ENCODE measurements around the gene MTERF1.

- TF ChIP-seq, protein P1, sequence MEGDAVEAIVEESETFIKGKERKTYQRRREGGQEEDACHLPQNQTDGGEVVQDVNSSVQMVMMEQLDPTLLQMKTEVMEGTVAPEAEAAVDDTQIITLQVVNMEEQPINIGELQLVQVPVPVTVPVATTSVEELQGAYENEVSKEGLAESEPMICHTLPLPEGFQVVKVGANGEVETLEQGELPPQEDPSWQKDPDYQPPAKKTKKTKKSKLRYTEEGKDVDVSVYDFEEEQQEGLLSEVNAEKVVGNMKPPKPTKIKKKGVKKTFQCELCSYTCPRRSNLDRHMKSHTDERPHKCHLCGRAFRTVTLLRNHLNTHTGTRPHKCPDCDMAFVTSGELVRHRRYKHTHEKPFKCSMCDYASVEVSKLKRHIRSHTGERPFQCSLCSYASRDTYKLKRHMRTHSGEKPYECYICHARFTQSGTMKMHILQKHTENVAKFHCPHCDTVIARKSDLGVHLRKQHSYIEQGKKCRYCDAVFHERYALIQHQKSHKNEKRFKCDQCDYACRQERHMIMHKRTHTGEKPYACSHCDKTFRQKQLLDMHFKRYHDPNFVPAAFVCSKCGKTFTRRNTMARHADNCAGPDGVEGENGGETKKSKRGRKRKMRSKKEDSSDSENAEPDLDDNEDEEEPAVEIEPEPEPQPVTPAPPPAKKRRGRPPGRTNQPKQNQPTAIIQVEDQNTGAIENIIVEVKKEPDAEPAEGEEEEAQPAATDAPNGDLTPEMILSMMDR (IDR thresholded peaks at IDR 0.05; ENCODE audit: poor library complexity): no peak
- TF ChIP-seq EZH2phosphoT487 (IDR thresholded peaks at IDR 0.05; ENCODE audit: low read depth, severe bottlenecking, unreplicated experiment): no peak
- TF ChIP-seq EZH2 (IDR thresholded peaks at IDR 0.05; ENCODE audit: borderline replicate concordance): no peak
These were observed 36.7 kb downstream of the MTERF1 start for GRCh38 chr7:91843831-91844230.

Measured in hepatocyte (in vitro differentiated cells).